K562 (cell line): ENCODE measurements around the gene SMIM17. TPM values are rescaled to one million over a fixed set of nuclear protein-coding genes. Genes with fewer than 3 reads are reported as not detected.

ENCODE experiments used
- polyA plus RNA-seq, 8 experiments: library from polyadenylated mRNA; depleted of rRNA in 4 of 8; stranded (reverse) in 5 of 8; unstranded in 3 of 8; fragments of >200 nt; fragmentation: Nextera tagmentation in 2 of 8; fragmentation: Illumina TruSeq in 1 of 8; extraction: Ambion mirVana in 2 of 8; extraction: Trizol in 1 of 8; gene quantifications; 2 replicates each; pipeline versions ENCODE4 v1.2.1 to v1.2.3, GENCODE V29; 2011 to 2014; ENCODE audit warnings: inconsistent platforms in 1 of 8, missing spikeins in 1 of 8
- total RNA-seq, 7 experiments: library from RNA; depleted of rRNA in 6 of 7; stranded (reverse); fragments of >200 nt in 6 of 7; fragmentation: Illumina TruSeq in 2 of 7; extraction: Trizol in 2 of 7; gene quantifications; 2 replicates each; pipeline versions ENCODE4 v1.2.1 to v1.2.3, GENCODE V29; 2011 to 2021; ENCODE audit warnings: low replicate concordance in 1 of 7

SMIM17 gene
- total and polyA plus RNA-seq, 9 of the 15 experiments (the other 6 are each of a cell fraction or from before 2014, with no cell fraction given) = not detected

Other genes with a start within 250 kb of the SMIM17 start
Only the 7 nearest of the 10 such genes appear.
- gene ZNF667, start 165.8 kb upstream of the SMIM17 start, total RNA-seq (2014; rRNA removed) = not detected in 2 replicates
- gene ZNF667, start 165.8 kb upstream of the SMIM17 start, total RNA-seq (2014; rRNA removed; fragmentation: Illumina TruSeq; extraction: Trizol) = not detected in 2 replicates
- not detected in 2 replicates for gene ZNF667, start 165.8 kb upstream of the SMIM17 start, total RNA-seq (2015; rRNA removed; fragmentation: Illumina TruSeq; extraction: Trizol)
- gene ZNF667, start 165.8 kb upstream of the SMIM17 start, total RNA-seq (2021) = not detected in 2 replicates
- not detected in 2 replicates for gene ZNF667, start 165.8 kb upstream of the SMIM17 start, polyA plus RNA-seq (2011; rRNA removed)
- gene ZNF667, start 165.8 kb upstream of the SMIM17 start, polyA plus RNA-seq (2014; fragmentation: Illumina TruSeq; extraction: Trizol) = not detected in 2 replicates
- gene ZNF667, start 165.8 kb upstream of the SMIM17 start, polyA plus RNA-seq (2014; fragmentation: Nextera tagmentation; extraction: Ambion mirVana) = not detected
- 0.08 TPM in 1 of 2 replicates, not detected in the other for gene ZNF667, start 165.8 kb upstream of the SMIM17 start, polyA plus RNA-seq (2014; rRNA removed)
- not detected in 2 replicates for gene ZNF471, start 135.3 kb upstream of the SMIM17 start, total RNA-seq (2014; rRNA removed)
- gene ZNF471, start 135.3 kb upstream of the SMIM17 start, total RNA-seq (2014; rRNA removed; fragmentation: Illumina TruSeq; extraction: Trizol) = not detected in 2 replicates
- not detected in 2 replicates for gene ZNF471, start 135.3 kb upstream of the SMIM17 start, total RNA-seq (2015; rRNA removed; fragmentation: Illumina TruSeq; extraction: Trizol)
- gene ZNF471, start 135.3 kb upstream of the SMIM17 start, total RNA-seq (2021) = not detected in 2 replicates
- not detected in 2 replicates for gene ZNF471, start 135.3 kb upstream of the SMIM17 start, polyA plus RNA-seq (2011; rRNA removed)
- gene ZNF471, start 135.3 kb upstream of the SMIM17 start, polyA plus RNA-seq (2014; fragmentation: Illumina TruSeq; extraction: Trizol) = not detected in 2 replicates
- not detected for gene ZNF471, start 135.3 kb upstream of the SMIM17 start, polyA plus RNA-seq (2014; fragmentation: Nextera tagmentation; extraction: Ambion mirVana)
- not detected in 2 replicates for gene ZNF471, start 135.3 kb upstream of the SMIM17 start, polyA plus RNA-seq (2014; rRNA removed)
- gene ZFP28, start 104.2 kb upstream of the SMIM17 start, total RNA-seq (2014; rRNA removed) = not detected in 2 replicates
- gene ZFP28, start 104.2 kb upstream of the SMIM17 start, total RNA-seq (2014; rRNA removed; fragmentation: Illumina TruSeq; extraction: Trizol) = not detected in 2 replicates
- gene ZFP28, start 104.2 kb upstream of the SMIM17 start, total RNA-seq (2015; rRNA removed; fragmentation: Illumina TruSeq; extraction: Trizol) = not detected in 2 replicates
- gene ZFP28, start 104.2 kb upstream of the SMIM17 start, total RNA-seq (2021) = not detected in 2 replicates
- gene ZFP28, start 104.2 kb upstream of the SMIM17 start, polyA plus RNA-seq (2011; rRNA removed) = not detected in 2 replicates
- gene ZFP28, start 104.2 kb upstream of the SMIM17 start, polyA plus RNA-seq (2014; fragmentation: Illumina TruSeq; extraction: Trizol) = 0.04 and 0.06 TPM in 2 replicates
- under 1 TPM in 1 of 2 experiments, not detected in 1; 0.01 TPM for gene ZFP28, start 104.2 kb upstream of the SMIM17 start, polyA plus RNA-seq (2014; fragmentation: Nextera tagmentation; extraction: Ambion mirVana)
- gene ZFP28, start 104.2 kb upstream of the SMIM17 start, polyA plus RNA-seq (2014; rRNA removed) = not detected in 2 replicates
- gene ZNF470, start 75.7 kb upstream of the SMIM17 start, total RNA-seq (2014; rRNA removed) = not detected in 2 replicates
- gene ZNF470, start 75.7 kb upstream of the SMIM17 start, total RNA-seq (2014; rRNA removed; fragmentation: Illumina TruSeq; extraction: Trizol) = not detected in 2 replicates
- gene ZNF470, start 75.7 kb upstream of the SMIM17 start, total RNA-seq (2015; rRNA removed; fragmentation: Illumina TruSeq; extraction: Trizol) = not detected in 2 replicates
- not detected in 2 replicates for gene ZNF470, start 75.7 kb upstream of the SMIM17 start, total RNA-seq (2021)
- 0.03 TPM in 1 of 2 replicates, not detected in the other for gene ZNF470, start 75.7 kb upstream of the SMIM17 start, polyA plus RNA-seq (2011; rRNA removed)
- 0.03 TPM in 1 of 2 replicates, not detected in the other for gene ZNF470, start 75.7 kb upstream of the SMIM17 start, polyA plus RNA-seq (2014; fragmentation: Illumina TruSeq; extraction: Trizol)
- not detected for gene ZNF470, start 75.7 kb upstream of the SMIM17 start, polyA plus RNA-seq (2014; fragmentation: Nextera tagmentation; extraction: Ambion mirVana)
- gene ZNF470, start 75.7 kb upstream of the SMIM17 start, polyA plus RNA-seq (2014; rRNA removed) = not detected in 2 replicates
- gene ZNF71, start 47.9 kb upstream of the SMIM17 start, total RNA-seq (2014; rRNA removed) = 0.05 and 0.08 TPM in 2 replicates
- gene ZNF71, start 47.9 kb upstream of the SMIM17 start, total RNA-seq (2014; rRNA removed; fragmentation: Illumina TruSeq; extraction: Trizol) = 0.04 and 0.29 TPM in 2 replicates
- 0.04 and 0.07 TPM in 2 replicates for gene ZNF71, start 47.9 kb upstream of the SMIM17 start, total RNA-seq (2015; rRNA removed; fragmentation: Illumina TruSeq; extraction: Trizol)
- 0.13 and 0.16 TPM in 2 replicates for gene ZNF71, start 47.9 kb upstream of the SMIM17 start, total RNA-seq (2021)
- 0.06 and 0.18 TPM in 2 replicates for gene ZNF71, start 47.9 kb upstream of the SMIM17 start, polyA plus RNA-seq (2011; rRNA removed)
- gene ZNF71, start 47.9 kb upstream of the SMIM17 start, polyA plus RNA-seq (2014; fragmentation: Illumina TruSeq; extraction: Trizol) = 0.22 TPM in 1 of 2 replicates, not detected in the other
- gene ZNF71, start 47.9 kb upstream of the SMIM17 start, polyA plus RNA-seq (2014; fragmentation: Nextera tagmentation; extraction: Ambion mirVana) = not detected
- gene ZNF71, start 47.9 kb upstream of the SMIM17 start, polyA plus RNA-seq (2014; rRNA removed) = 0.03 TPM in 1 of 2 replicates, not detected in the other
- not detected in 2 replicates for gene ZNF835, start 28.6 kb downstream of the SMIM17 start, total RNA-seq (2014; rRNA removed)
- gene ZNF835, start 28.6 kb downstream of the SMIM17 start, total RNA-seq (2014; rRNA removed; fragmentation: Illumina TruSeq; extraction: Trizol) = not detected in 2 replicates
- not detected in 2 replicates for gene ZNF835, start 28.6 kb downstream of the SMIM17 start, total RNA-seq (2015; rRNA removed; fragmentation: Illumina TruSeq; extraction: Trizol)
- gene ZNF835, start 28.6 kb downstream of the SMIM17 start, total RNA-seq (2021) = not detected in 2 replicates
- not detected in 2 replicates for gene ZNF835, start 28.6 kb downstream of the SMIM17 start, polyA plus RNA-seq (2011; rRNA removed)
- not detected in 2 replicates for gene ZNF835, start 28.6 kb downstream of the SMIM17 start, polyA plus RNA-seq (2014; fragmentation: Illumina TruSeq; extraction: Trizol)
- not detected for gene ZNF835, start 28.6 kb downstream of the SMIM17 start, polyA plus RNA-seq (2014; fragmentation: Nextera tagmentation; extraction: Ambion mirVana)
- gene ZNF835, start 28.6 kb downstream of the SMIM17 start, polyA plus RNA-seq (2014; rRNA removed) = not detected in 2 replicates
- not detected in 2 replicates for gene PEG3, start 197.6 kb downstream of the SMIM17 start, total RNA-seq (2014; rRNA removed)
- gene PEG3, start 197.6 kb downstream of the SMIM17 start, total RNA-seq (2014; rRNA removed; fragmentation: Illumina TruSeq; extraction: Trizol) = not detected in 2 replicates
- gene PEG3, start 197.6 kb downstream of the SMIM17 start, total RNA-seq (2015; rRNA removed; fragmentation: Illumina TruSeq; extraction: Trizol) = not detected in 2 replicates
- 0.34 and 0.40 TPM in 2 replicates for gene PEG3, start 197.6 kb downstream of the SMIM17 start, total RNA-seq (2021)
- not detected in 2 replicates for gene PEG3, start 197.6 kb downstream of the SMIM17 start, polyA plus RNA-seq (2011; rRNA removed)
- gene PEG3, start 197.6 kb downstream of the SMIM17 start, polyA plus RNA-seq (2014; fragmentation: Illumina TruSeq; extraction: Trizol) = not detected in 2 replicates
- gene PEG3, start 197.6 kb downstream of the SMIM17 start, polyA plus RNA-seq (2014; fragmentation: Nextera tagmentation; extraction: Ambion mirVana) = under 1 TPM in 1 of 2 experiments, not detected in 1; 0.04 TPM
- not detected in 2 replicates for gene PEG3, start 197.6 kb downstream of the SMIM17 start, polyA plus RNA-seq (2014; rRNA removed)